ENCODE data around the gene DNPEP.

DNA sequence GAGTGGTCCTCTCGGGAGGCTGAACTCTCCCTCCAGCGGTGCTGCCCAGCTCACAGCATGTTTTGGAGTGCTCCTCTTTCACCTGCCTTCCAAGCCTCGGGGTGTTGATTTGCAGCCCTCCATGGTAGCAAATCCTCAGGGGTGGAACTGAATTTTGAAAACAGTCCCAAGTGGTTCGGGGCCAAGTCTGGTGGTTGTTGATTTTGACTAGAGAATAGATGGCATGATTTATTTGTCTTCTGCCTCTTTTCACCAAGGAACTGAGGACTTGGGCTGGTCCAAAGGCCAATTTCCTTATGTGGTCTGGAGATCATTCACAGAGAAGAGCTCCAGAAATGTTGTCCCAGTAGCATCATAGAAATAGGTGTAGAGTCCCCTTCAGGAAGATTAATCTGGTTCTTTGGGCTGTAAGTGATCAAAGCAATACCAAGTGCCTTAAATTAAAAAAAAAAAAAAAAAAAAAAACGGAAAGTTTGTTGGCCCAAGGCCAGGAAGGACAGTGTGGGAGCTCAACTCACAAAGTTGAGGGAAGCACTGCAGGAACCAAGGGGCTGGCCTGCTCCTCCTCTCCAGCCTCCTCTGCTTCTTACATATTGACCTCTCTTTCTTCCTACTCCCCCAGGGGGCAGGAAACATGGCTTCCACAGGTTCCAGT is 28.0 kb upstream of the DNPEP start:
- TF ChIP-seq, protein P1, sequence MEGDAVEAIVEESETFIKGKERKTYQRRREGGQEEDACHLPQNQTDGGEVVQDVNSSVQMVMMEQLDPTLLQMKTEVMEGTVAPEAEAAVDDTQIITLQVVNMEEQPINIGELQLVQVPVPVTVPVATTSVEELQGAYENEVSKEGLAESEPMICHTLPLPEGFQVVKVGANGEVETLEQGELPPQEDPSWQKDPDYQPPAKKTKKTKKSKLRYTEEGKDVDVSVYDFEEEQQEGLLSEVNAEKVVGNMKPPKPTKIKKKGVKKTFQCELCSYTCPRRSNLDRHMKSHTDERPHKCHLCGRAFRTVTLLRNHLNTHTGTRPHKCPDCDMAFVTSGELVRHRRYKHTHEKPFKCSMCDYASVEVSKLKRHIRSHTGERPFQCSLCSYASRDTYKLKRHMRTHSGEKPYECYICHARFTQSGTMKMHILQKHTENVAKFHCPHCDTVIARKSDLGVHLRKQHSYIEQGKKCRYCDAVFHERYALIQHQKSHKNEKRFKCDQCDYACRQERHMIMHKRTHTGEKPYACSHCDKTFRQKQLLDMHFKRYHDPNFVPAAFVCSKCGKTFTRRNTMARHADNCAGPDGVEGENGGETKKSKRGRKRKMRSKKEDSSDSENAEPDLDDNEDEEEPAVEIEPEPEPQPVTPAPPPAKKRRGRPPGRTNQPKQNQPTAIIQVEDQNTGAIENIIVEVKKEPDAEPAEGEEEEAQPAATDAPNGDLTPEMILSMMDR (conservative IDR thresholded peaks at IDR 0.05) = no peak
- no peak for TF ChIP-seq ZFX (IDR thresholded peaks at IDR 0.05)

All from C4-2B (cell line).